ENCODE data around the gene PODXL2.
"Not testable (repeated sequence)": the region's sequence is repeated elsewhere in the genome, so short reads cannot be mapped to it uniquely, and the experiment has no call there.

The PODXL2 gene

DNA sequence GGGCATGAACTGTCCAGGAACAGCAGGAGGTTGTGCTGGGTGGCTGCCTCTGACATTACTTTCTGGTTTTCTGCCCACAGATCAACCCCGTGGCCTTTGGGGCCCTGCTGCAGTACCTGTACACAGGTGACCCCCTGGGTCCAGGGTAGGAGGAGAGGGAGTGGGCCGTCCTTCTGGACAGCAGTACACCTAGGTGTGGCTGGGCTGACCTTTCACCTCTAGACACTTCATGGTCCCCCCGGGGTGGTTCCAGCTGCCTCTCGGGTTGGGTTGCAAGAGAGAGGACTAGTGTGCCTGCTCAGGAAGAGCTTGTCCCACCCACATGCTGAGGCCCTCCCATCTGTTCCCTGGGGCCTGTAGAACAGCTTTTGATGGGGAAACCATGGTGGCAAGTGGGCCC lies 47.5 kb downstream of the PODXL2 start:
- no peak for DNase-seq (ENCODE audit: low spot score)

DNA sequence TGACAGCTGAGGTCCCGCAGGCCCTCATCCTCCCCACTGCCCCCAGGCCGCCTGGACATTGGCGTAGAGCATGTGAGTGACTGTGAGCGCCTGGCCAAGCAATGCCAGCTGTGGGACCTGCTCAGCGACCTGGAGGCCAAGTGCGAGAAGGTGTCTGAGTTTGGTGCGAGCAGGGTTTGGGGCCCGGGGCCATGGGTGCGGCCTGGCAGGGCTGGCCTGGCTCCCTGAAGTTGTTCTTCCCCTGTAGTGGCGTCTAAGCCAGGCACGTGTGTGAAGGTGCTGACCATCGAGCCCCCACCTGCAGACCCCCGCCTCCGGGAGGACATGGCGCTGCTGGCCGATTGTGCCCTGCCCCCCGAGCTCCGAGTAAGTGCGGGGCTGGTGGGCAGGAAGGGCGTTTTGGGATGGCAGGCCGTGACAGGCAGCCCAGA lies 48.0 kb downstream of the PODXL2 start:
- DNase-seq (ENCODE audit: low spot score), result no peak

DNA sequence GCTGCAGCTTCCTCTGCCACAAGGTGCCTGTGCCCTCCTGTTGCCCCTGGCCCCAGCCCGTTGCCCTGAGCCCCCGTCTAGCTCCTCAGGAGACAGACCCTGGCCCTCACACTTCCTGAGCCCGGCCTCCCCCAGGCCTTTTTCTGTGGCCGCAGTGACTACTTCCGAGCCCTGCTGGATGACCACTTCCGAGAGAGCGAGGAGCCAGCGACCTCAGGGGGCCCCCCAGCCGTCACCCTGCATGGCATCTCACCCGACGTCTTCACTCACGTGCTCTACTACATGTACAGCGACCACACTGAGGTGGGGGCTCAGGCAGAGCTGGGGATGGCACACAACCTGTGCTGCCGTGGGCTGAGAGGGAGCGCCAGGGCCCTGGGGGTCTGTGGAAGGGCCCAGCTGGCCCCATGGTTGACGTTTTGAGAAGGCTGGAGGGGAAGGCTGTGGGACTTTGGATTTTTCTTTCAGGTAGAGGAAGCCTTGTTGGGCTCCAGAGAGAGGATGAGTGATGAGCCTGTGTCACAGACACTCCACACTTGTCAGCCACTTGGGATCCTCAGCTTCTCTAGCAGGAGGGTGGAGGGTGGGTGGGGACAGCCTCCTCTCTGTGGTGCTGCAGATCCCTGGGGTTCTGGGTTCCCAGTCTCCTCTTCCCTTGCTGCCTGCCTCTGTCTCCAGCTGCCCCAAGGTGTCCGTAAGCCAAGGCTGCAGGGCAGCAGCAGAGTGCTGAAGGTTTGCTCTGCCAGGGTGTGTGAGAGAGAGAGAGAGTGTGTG lies 48.7 kb downstream of the PODXL2 start:
- no peak for DNase-seq (ENCODE audit: low spot score)

DNA sequence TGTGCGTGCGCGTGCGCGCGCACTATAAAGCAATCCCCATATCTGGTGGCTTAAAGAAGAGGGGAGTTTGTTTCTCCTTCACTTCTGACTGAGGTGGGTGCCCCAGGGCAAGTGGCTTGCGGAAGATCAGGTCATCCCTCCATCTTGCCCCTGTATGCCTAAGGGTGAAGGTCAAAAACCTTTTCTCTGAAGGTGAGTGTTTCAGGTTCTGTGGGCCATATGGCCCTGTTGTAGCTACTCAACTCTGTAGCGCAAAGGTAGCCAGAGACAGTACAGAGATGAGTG lies 49.3 kb downstream of the PODXL2 start:
- DNase-seq (ENCODE audit: low spot score), result no peak

DNA sequence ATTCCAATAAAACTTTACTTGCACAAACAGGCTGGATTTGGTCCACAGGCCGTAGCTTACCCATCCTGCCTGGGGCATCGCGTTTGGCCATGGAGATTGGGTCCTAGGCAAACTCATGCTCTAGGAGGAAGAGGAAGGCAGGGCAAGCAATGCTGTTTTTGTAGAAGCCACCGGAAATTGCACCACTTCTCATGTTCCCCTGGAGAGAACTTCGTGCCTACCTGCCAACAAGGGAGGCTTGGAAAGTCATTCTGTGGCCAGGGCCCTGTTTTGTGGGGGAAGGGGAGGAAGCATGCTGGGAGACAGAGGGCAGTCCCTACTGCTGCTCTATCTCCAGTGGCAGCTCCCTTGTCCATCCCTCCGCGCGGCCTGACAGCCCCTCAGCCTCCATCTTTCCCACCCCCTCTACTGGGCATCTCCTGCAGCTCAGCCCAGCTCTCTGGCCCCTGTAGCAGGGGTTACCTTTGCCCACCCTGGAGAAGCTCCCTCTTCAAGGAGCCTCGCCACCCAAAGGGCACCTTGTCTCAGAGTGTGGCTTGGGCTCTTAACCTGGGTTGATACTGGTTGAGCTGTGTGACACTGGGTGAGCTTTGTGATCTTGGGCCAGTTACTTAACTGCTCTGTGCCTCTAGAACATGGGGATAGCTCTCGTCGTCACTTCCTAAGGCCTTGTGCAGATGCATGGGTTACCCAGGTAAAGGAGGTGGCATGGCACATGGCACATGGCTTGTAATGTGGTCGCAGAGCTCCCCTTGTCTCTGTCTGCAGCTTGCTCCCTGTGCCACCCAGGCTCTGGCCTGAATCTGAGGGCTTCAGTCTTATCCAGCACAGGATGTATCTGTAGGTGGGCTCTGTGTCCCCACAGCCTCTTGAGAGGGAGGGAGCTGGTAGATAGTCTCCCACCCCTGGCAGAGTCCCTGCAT lies 49.9 kb downstream of the PODXL2 start:
- no peak for DNase-seq (ENCODE audit: low spot score)

DNA sequence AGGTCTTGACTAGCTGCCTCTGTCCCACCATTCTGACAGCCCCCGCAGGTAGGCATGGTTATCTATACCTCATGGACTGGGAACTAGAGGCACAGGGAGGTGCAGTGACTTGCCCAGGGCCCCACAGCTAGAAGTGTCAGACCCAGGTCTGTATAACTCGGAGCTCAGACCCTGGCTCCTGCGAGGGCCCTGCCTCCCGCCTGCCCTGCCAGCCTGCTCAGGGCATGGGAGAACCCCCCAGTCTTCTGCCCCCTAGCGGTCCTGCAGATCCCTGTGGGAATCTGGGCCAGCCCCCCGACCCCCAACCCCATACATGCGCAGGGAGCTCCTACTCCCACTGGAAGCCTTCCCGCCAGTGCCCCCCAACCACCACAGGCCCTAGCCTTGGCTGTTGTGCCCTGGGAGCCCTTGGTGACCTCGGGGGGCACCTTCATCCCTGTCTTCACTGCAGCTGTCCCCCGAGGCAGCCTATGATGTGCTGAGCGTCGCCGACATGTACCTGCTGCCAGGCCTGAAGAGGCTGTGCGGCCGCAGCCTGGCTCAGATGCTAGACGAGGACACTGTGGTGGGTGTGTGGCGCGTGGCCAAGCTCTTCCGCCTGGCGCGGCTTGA lies 50.7 kb downstream of the PODXL2 start:
- DNase-seq (ENCODE audit: low spot score), result no peak

DNA sequence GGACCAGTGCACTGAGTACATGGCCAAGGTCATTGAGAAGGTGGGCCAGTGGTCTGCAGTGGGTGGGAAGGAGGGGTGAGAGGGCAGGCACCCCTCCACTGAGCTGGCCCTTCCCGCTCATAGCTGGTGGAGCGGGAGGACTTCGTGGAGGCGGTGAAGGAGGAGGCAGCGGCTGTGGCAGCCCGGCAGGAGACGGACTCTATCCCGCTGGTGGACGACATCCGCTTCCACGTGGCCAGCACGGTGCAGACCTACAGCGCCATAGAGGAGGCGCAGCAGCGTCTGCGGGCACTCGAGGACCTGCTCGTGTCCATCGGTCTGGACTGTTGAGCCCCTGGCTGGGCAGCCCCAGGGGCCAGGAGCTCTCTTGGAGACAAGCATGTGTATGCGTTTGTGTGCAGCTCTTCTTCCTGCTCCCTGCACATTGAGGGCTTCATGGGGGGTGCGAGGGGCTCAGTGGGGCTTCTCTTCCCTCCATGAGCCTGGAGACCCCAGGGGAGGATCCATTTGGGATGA lies 51.2 kb downstream of the PODXL2 start:
- DNase-seq (ENCODE audit: low spot score), result no peak

DNA sequence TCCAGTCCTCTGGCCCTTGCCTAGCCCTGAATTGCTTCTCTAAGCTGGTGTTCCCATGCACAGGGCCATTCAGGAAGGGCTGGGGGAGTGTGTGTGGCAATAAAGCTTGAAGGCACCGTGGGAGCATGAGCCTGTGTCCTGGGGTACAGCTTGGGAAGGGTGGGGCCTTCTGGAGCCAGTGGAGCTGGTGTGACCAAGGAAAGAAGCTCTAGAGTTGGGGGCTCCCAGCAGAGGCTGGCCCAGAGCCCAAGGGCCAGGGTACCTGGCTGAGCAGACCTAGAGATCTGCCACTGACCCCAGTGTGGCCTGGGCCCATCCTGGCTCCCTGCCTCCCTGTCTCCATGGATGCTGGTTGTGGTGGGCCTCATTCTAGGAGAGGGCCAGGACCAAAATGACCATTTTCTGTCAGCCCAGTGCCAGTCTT lies 51.8 kb downstream of the PODXL2 start:
- DNase-seq (ENCODE audit: low spot score), result no peak

DNA sequence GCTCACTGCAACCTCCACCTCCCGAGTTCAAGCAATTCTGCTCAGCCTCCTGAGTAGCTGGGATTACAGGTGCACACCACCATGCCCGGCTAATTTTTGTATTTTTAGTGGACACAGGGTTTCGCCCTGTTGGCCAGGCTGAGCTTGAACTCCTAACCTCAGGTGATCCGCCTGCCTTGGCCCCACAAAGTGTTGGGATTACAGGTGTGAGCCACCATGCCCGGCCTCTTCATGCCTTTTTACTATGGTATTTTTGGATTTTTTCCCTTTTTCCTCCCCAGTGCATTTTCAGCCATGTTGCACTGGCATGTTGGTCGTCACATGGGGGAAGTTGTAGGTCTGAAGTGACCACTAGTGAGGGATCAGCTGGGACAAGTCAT lies 53.2 kb downstream of the PODXL2 start:
- not testable (repeated sequence) for DNase-seq (ENCODE audit: low spot score)

DNA sequence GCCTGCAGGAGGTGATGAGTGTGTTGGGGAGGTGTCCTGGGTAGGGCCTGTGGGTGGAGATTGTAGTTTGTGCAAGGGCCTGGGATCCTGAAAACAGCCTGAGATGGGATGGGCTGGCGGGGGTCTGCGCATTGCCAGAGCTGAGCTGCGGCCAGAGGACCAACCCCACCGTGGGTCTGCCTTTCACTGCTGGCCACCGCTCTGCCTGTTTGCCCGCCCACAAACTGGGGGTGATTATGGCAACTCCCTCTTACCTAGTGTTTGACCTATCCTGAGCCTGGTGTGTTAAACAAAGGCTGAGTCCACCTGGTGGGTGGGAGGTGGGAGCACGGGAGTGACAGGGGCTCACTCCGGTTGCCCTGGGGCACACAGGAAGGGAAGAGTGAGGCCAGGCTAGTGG lies 53.6 kb downstream of the PODXL2 start:
- no peak for DNase-seq (ENCODE audit: low spot score)

DNA sequence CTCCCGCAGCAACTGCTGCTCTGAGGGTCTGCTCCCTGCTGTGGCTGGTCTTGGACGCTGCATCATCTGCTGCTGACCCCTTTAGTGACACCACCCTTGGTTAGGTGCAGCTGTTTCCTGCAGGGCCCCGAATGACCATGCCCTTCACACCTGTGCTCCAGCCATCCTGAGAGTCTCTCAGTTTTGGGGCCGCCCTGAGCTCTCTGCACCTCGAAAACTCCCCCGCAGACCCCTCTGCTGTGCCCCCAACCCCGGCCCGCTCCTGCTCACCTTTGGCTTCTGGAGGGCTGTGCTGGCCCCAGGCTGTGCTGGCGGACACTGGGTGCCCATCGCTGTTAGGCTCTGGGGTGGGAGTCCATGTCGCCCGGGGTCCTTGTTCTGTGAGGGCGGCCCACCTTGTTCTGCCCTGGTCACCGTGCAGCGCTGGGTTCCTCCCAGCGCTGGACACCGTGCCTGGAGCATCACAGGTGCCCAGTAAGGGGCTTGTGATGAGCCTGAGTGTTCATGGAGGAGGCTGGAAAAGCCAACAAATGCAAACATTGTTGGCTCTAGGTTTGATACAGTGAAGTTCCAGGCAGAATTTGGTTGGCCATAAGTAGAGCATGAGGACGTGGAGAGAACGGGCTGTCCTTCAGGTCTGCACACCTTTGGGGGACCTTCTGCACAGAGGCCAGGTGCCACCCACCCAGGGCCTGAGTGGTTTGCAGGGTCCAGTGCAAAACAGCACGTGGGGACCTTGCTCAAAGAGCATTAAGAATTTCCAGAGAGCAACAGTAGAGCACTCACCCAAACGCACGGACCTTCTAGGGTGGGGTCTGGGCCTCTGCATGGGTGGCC lies 56.1 kb downstream of the PODXL2 start:
- DNase-seq (ENCODE audit: low spot score), result no peak

DNA sequence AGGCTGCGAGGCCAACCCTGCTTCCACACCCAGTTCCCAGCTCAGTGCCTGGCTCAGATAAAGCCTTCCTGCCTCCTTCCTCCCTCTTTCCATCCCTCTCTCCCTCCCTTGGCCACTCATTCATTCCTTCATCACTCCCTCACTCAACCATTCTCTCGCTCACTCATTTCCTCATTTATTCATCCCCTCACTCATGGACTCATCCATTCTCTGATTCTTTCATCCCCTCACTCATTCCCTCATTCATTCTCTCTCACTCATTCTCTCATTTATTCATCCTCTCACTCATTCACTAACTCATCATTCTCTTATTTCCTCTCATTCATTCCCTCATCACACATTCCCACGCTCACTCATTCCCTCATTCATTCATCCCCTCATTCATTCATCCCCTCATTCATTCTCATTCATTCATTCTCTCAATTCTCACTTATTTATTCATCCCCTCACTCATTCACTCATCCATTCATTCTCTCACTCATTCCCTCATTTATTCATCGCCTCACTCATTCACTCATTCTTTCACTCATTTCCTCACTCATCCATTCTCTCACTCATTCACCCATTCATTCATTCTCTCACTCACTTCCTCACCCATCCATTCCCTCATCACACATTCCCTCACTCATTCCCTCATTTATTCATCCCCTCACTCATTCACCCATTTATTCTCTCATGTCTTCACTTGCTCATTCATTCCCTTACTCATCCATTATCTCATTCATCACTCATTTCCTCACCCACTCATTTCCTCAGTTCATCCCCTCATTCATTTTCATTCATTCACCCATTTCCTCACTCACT lies 56.9 kb downstream of the PODXL2 start:
- no peak for DNase-seq (ENCODE audit: low spot score)

DNA sequence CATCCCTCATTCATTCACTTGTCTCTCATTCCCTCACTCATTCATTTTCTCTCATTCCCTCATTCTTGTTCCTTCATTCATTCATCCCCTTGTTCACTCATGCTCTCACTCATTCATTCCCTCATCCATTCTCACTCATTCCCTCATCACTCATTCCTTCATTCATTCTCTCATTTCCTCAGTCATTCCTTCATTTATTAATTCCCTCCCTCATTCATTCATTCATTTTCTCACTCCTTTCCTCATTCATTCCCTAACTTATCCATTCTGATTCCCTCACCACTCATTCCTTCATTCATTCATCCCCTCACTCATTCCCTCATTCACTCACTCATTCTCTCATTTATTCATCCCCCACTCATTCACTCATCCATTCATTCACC lies 57.5 kb downstream of the PODXL2 start:
- no peak for DNase-seq (ENCODE audit: low spot score)

DNA sequence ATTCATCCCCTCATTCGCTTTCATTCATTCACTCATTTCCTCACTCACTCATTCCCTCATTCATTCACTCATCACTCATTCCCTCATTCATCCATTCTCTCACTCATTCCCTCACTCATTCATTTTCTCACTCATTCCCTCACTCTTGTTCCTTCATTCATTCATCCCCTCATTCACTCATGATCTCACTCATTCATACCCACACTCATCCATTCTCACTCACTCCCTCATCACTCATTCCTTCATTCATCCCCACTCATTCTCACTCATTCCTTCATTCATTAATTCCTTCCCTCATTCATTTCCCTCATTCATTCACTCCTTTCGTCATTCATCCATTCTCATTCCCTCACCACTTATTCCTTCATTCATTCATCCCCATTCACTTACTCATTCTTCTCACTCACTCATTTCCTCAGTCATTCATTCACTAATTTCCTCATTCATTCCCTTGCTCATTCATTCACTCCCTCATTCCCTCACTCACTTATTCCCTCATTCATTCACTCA lies 58.3 kb downstream of the PODXL2 start:
- no peak for DNase-seq (ENCODE audit: low spot score)

DNA sequence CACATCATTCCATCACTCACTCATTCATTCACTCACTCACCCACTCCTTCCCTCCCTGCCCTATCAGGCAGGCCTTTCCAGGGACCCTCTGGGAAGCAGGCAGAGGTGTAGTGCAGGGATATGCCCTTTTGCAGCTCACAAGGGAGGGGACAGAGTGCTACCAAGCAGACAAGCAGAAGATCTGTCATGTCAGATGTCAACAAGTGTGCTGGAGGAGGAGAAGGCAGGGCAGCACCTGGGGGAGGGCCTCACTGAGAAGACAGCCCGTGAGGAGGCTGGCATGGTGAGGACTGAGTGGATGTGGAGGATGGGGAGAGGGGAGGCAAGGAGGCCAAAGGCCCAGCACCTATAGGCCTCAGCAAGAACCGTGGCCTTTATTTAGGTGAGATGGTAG lies 59.0 kb downstream of the PODXL2 start:
- no peak for DNase-seq (ENCODE audit: low spot score)

DNA sequence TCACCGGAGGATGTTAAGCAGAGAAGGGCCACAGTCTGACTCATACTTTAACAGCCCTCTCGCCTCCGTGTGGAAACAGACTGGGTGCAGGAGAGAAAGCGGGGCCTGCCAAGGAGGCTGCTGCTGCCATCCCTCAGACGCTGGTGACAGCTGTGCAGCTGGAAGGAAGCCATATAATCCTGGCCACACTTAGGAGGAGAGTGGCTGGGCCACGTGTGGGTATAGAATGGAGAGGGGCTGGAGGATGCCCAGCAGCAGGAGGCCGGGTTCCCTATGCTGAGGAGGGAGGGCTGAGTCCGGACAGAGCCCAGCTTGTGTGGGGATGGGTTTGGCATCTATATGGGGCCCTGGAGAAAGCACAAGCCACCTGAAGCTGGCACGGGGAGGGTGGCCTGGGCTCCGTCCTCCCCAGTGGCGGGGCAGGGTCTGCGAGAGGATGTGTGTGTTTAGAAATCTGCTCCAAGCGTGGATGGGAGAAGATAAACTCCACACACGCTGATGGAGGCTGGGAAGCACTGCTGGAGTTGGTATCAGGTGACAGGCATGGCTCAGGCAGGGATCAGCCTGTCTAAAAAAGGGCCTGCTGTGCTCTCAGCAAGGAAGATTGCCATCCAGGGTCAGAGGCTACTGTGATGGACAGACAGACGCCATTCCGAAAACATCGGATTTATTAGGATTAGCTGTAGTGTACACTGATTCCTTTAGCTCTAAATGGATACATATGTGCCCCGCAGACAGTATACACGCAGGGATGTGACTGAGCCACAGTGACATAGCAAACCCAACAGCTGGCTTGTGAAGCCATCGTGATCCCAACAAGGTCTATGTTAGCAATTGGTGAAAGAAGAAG lies 59.7 kb downstream of the PODXL2 start:
- no peak for DNase-seq (ENCODE audit: low spot score)

DNA sequence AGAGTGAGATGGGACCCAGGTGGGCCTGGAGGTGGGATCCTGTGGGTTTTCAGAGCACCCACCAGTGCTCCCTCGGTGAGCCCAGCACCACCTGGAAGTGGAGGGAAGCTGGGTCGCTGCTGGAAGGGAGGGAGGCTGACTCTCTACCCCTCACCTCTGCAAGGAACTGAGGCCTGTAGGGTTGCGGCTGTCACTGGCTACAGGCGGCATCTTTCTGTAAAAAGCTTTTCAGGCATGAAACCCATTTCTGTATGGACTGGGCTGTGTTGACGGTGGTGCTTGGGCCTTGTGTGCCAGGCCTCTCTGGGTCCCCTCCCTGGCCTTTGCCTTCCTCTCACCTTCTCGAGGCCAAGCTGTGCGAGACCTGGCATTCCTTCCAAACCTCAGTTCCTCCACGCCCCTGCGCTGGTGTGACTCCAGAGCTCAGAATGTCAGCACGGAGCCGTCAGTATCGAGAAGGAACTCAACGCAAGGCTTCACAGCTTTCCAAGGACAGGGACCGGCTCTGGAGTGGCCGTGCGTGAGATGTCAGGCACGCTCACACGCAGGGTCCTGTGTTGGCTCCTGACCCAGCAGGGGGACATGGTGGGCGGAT lies 60.4 kb downstream of the PODXL2 start:
- DNase-seq (ENCODE audit: low spot score), result no peak

DNA sequence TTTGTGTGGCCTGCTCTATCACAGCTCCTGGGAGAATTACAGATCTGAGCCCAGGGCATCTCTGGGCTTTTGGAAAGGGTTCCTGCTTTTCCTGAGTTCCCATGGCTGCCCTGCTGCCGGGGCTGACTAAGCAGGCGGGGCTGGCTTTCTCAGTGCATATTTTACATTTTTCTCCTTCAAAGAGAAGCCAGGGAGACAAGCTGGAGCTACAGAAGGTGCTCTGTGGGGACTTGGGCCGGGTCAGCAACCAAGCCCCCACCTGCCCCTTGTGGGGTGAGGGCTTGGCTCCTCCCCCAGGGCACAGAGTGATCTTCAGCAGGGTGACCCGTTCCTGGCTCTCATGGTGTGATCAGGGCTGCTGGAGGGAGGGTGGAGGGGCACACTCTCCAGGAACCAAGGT lies 61.1 kb downstream of the PODXL2 start:
- DNase-seq (ENCODE audit: low spot score), result no peak

DNA sequence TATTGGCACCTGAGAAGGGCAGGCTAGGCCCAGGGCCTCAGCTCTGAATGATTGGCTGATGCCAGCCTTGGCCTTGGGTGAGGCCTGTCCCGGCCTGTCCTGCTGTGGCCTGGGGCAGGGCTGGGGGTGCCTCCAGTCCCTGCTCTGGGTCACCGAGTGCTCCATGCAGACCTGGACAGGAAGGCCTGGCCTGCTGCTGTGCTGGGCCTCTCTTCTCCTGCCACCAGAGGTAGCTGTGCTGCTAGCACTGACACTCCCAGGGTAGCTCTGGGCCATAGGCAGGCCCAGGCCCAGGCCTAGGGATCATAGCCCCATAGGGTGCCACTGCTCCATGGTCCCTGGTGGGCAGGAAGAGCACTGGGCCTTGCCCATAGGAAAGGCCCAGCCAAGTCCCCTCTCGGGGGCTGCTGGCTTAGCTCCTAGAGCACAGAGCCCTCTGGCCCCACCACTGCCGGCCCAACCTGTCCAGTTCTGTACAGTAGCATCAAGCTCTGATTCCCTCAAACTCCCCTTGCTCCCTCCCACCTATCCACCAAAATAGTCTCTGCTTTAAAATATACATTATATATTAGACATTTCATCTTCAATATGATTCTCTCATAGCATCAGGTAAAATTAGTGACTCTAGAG lies 62.0 kb downstream of the PODXL2 start:
- DNase-seq (ENCODE audit: low spot score), result no peak
